Activated naive CD8-positive, alpha-beta T cell treated with anti-CD3 and anti-CD28 coated beads, Interleukin-2, amount 10 ng/mL, durations not matched to agents 7 days and 5 days (primary cell): ENCODE data around the gene CDH4. TPM values are rescaled to one million over a fixed set of nuclear protein-coding genes. Genes with fewer than 3 reads are reported as not detected.

Source experiments
- ATAC-seq: fragments of 150-1000 bp; cut with Tn5 transposase; one replicate; pipeline ENCODE4 v1.10.0; 2021; ENCODE audit warnings: low read depth, moderate library complexity
- POLR2A ChIA-PET: fragments of 350-600 bp; sonication (Branson Sonifier 250); formaldehyde crosslinking; loops from one replicate; lab custom pipeline; 2021; ENCODE audit warnings: antibody characterized with exemption; lab: Charles Lee
- DNase-seq: peaks from one replicate; pipeline ENCODE4 v3.0.0; 2021
- H3K27ac Mint-ChIP-seq: one replicate; pipeline ENCODE4 v1.8.0; 2022; ENCODE audit warnings: mild to moderate bottlenecking, mixed read lengths
- H3K27me3 Mint-ChIP-seq: one replicate; pipeline ENCODE4 v1.8.0; 2022; ENCODE audit warnings: mild to moderate bottlenecking, moderate library complexity, mixed read lengths
- H3K36me3 Mint-ChIP-seq: one replicate; pipeline ENCODE4 v1.8.0; 2021; ENCODE audit warnings: mild to moderate bottlenecking, mixed read lengths
- H3K4me1 Mint-ChIP-seq: one replicate; pipeline ENCODE4 v1.8.0; 2021; ENCODE audit warnings: mixed read lengths
- H3K4me3 Mint-ChIP-seq: one replicate; pipeline ENCODE4 v1.8.0; 2022; ENCODE audit warnings: mild to moderate bottlenecking, moderate library complexity, mixed read lengths
- H3K9me3 Mint-ChIP-seq: one replicate; pipeline ENCODE4 v1.8.0; 2021; ENCODE audit warnings: mixed read lengths
- total RNA-seq, 2 experiments: library from RNA; stranded (reverse); gene quantifications; one replicate each; pipeline ENCODE4 v1.2.3, GENCODE V29; 2021

Gene CDH4
- total RNA-seq, 2 experiments from 2014 or later, result 0.14 to 0.20 TPM

GRCh38 chr20:61429458-61430227, 177.6 kb downstream of the CDH4 start:
- POLR2A ChIA-PET, result no interaction called here

GRCh38 chr20:61430228-61430624, 178.2 kb downstream of the CDH4 start:
- Mint-ChIP-seq H3K9me3 (no peaks in the 10 kb centered on the region), H3K27ac (no peak overlapping the region), H3K36me3 (no peaks in the 10 kb centered on the region), H3K4me3 (no peak overlapping the region), H3K27me3 (peaks cover 7% of the 10 kb centered on the region), H3K4me1 (no peaks in the 10 kb centered on the region)
- DNase-seq (no peak), ATAC-seq (no peak)
- POLR2A ChIA-PET, result no interaction called here

More at GRCh38 chr20:61429458-61430227, 177.6 kb downstream of the CDH4 start:
- Mint-ChIP-seq H3K4me1 (no peaks in the 10 kb centered on the region), H3K9me3 (no peaks in the 10 kb centered on the region), H3K27me3 (peaks cover 7% of the 10 kb centered on the region), H3K36me3 (no peaks in the 10 kb centered on the region), H3K4me3 (no peak overlapping the region), H3K27ac (no peak overlapping the region)
- no peak for ATAC-seq
- no peak for DNase-seq

GRCh38 chr20:61433176-61433575, 181.1 kb downstream of the CDH4 start:
- peaks cover 7% of the 10 kb centered on the region for H3K27me3 Mint-ChIP-seq
- no peak for ATAC-seq
- no peaks in the 10 kb centered on the region for H3K36me3 Mint-ChIP-seq
- H3K4me1 Mint-ChIP-seq, result no peaks in the 10 kb centered on the region
- H3K4me3 Mint-ChIP-seq, result no peak overlapping the region
- POLR2A ChIA-PET, result no interaction called here
- no peak for DNase-seq
- H3K9me3 Mint-ChIP-seq, result no peaks in the 10 kb centered on the region
- no peak overlapping the region for H3K27ac Mint-ChIP-seq

- no peaks in the 10 kb centered on the region for H3K4me1 Mint-ChIP-seq
- DNase-seq (no peak), ATAC-seq (no peak)
- no peak overlapping the region for H3K27ac Mint-ChIP-seq
- no peaks in the 10 kb centered on the region for H3K9me3 Mint-ChIP-seq
- H3K27me3 Mint-ChIP-seq, result peaks cover 7% of the 10 kb centered on the region
- H3K36me3 Mint-ChIP-seq, result no peaks in the 10 kb centered on the region
- H3K4me3 Mint-ChIP-seq, result no peak overlapping the region
- POLR2A ChIA-PET, result no interaction called here
These were observed 181.8 kb downstream of the CDH4 start for GRCh38 chr20:61433816-61434215.

- Mint-ChIP-seq H3K36me3 (no peaks in the 10 kb centered on the region), H3K4me3 (no peak overlapping the region), H3K27ac (no peak overlapping the region), H3K4me1 (no peaks in the 10 kb centered on the region), H3K9me3 (no peaks in the 10 kb centered on the region), H3K27me3 (peaks cover 7% of the 10 kb centered on the region)
- DNase-seq (no peak), ATAC-seq (no peak)
- POLR2A ChIA-PET, result no interaction called here
These were observed 182.3 kb downstream of the CDH4 start for GRCh38 chr20:61434341-61434781.

- DNase-seq (no peak), ATAC-seq (no peak)
- Mint-ChIP-seq H3K9me3 (no peaks in the 10 kb centered on the region), H3K27me3 (peaks cover 7% of the 10 kb centered on the region), H3K4me3 (no peak overlapping the region), H3K4me1 (no peaks in the 10 kb centered on the region), H3K36me3 (no peaks in the 10 kb centered on the region), H3K27ac (no peak overlapping the region)
- POLR2A ChIA-PET, result interaction anchor here (1.1 kb wide), 1 partner anchor 1822 kb away, joined by 4 read pairs; no protein-coding TSS in a partner anchor
These were observed 183.2 kb downstream of the CDH4 start for GRCh38 chr20:61435184-61435822.

- DNase-seq (no peak), ATAC-seq (no peak)
- no peak overlapping the region for H3K4me3 Mint-ChIP-seq
- no peaks in the 10 kb centered on the region for H3K36me3 Mint-ChIP-seq
- peaks cover 7% of the 10 kb centered on the region for H3K27me3 Mint-ChIP-seq
- POLR2A ChIA-PET, result interaction anchor here (1.1 kb wide), 1 partner anchor 1823 kb away, joined by 4 read pairs; no protein-coding TSS in a partner anchor
- no peak overlapping the region for H3K27ac Mint-ChIP-seq
- no peaks in the 10 kb centered on the region for H3K4me1 Mint-ChIP-seq
- H3K9me3 Mint-ChIP-seq, result no peaks in the 10 kb centered on the region
These were observed 183.8 kb downstream of the CDH4 start for GRCh38 chr20:61435823-61436220.

GRCh38 chr20:61436283-61436666, 184.2 kb downstream of the CDH4 start:
- Mint-ChIP-seq H3K36me3 (no peaks in the 10 kb centered on the region), H3K9me3 (no peaks in the 10 kb centered on the region), H3K27ac (no peak overlapping the region), H3K4me3 (no peak overlapping the region), H3K4me1 (no peaks in the 10 kb centered on the region), H3K27me3 (peaks cover 7% of the 10 kb centered on the region)
- ATAC-seq, result no peak
- DNase-seq, result no peak
- POLR2A ChIA-PET, result interaction anchor here (1.1 kb wide), 1 partner anchor 1823 kb away, joined by 4 read pairs; no protein-coding TSS in a partner anchor

GRCh38 chr20:61436667-61437279, 184.7 kb downstream of the CDH4 start:
- H3K27ac Mint-ChIP-seq, result no peak overlapping the region
- ATAC-seq, result no peak

GRCh38 chr20:61437280-61438206, 185.5 kb downstream of the CDH4 start:
- no peak overlapping the region for H3K4me3 Mint-ChIP-seq
- H3K36me3 Mint-ChIP-seq, result no peaks in the 10 kb centered on the region
- no peaks in the 10 kb centered on the region for H3K4me1 Mint-ChIP-seq
- H3K27me3 Mint-ChIP-seq, result peaks cover 7% of the 10 kb centered on the region
- DNase-seq, result no peak
- POLR2A ChIA-PET, result no interaction called here
- H3K9me3 Mint-ChIP-seq, result no peaks in the 10 kb centered on the region
- ATAC-seq, result no peak
- no peak overlapping the region for H3K27ac Mint-ChIP-seq

More at GRCh38 chr20:61436667-61437279, 184.7 kb downstream of the CDH4 start:
- POLR2A ChIA-PET, result no interaction called here
- Mint-ChIP-seq H3K9me3 (no peaks in the 10 kb centered on the region), H3K36me3 (no peaks in the 10 kb centered on the region), H3K4me1 (no peaks in the 10 kb centered on the region), H3K27me3 (peaks cover 7% of the 10 kb centered on the region), H3K4me3 (no peak overlapping the region)
- no peak for DNase-seq

- no peak overlapping the region for H3K4me3 Mint-ChIP-seq
- peaks cover 7% of the 10 kb centered on the region for H3K27me3 Mint-ChIP-seq
- ATAC-seq (no peak), DNase-seq (no peak)
- no peak overlapping the region for H3K27ac Mint-ChIP-seq
- POLR2A ChIA-PET, result no interaction called here
- no peaks in the 10 kb centered on the region for H3K36me3 Mint-ChIP-seq
- H3K9me3 Mint-ChIP-seq, result no peaks in the 10 kb centered on the region
- no peaks in the 10 kb centered on the region for H3K4me1 Mint-ChIP-seq
These were observed 186.2 kb downstream of the CDH4 start for GRCh38 chr20:61438285-61438684.

- no peaks in the 10 kb centered on the region for H3K4me1 Mint-ChIP-seq
- H3K9me3 Mint-ChIP-seq, result no peaks in the 10 kb centered on the region
- H3K27me3 Mint-ChIP-seq, result peaks cover 2% of the 10 kb centered on the region
- no peak overlapping the region for H3K27ac Mint-ChIP-seq
- ATAC-seq, result no peak
- H3K36me3 Mint-ChIP-seq, result no peaks in the 10 kb centered on the region
- no peak for DNase-seq
- no peak overlapping the region for H3K4me3 Mint-ChIP-seq
- POLR2A ChIA-PET, result no interaction called here
These were observed 187.2 kb downstream of the CDH4 start for GRCh38 chr20:61439251-61439650.

GRCh38 chr20:61440548-61441055, 188.5 kb downstream of the CDH4 start:
- Mint-ChIP-seq H3K27ac (no peak overlapping the region), H3K27me3 (no peaks in the 10 kb centered on the region), H3K9me3 (no peaks in the 10 kb centered on the region), H3K36me3 (no peaks in the 10 kb centered on the region), H3K4me1 (no peaks in the 10 kb centered on the region), H3K4me3 (no peak overlapping the region)
- DNase-seq (no peak), ATAC-seq (no peak)
- POLR2A ChIA-PET, result no interaction called here
